ENCODE results near the gene PLXNA2. TPM values are rescaled to one million over a fixed set of nuclear protein-coding genes. Genes with fewer than 3 reads are reported as not detected.
A peak's percentile ranks its signal among the peaks of the same experiment; 100 is the strongest.

PLXNA2 gene
- total RNA-seq, 1 donor from 2014 or later: 1.7 TPM

- H3K27me3 ChIP-seq: no peaks in the 10 kb centered on the region
- Mint-ChIP-seq H3K4me1 (no peaks in the 10 kb centered on the region), H3K27me3 (ENCODE audit: insufficient read depth, low read depth) (peaks cover 5% of the 10 kb centered on the region), H3K36me3 (no peaks in the 10 kb centered on the region), H3K9me3 (peaks cover 15% of the 10 kb centered on the region), H3K4me3 (no peak overlapping the region), H3K27ac (no peak overlapping the region)
- no peak overlapping the region for H3K4me2 ChIP-seq
- H3K79me2 ChIP-seq (ENCODE audit: low read depth): no peaks in the 10 kb centered on the region
- no peak overlapping the region for H3K4me3 ChIP-seq
- H3F3A ChIP-seq (ENCODE audit: low read depth): no peaks in the 10 kb centered on the region
- TF ChIP-seq EZH2 (IDR thresholded peaks at IDR 0.05): no peak
- no peak for TF ChIP-seq EZH2phosphoT487 (IDR thresholded peaks at IDR 0.05)
- TF ChIP-seq, protein P1, sequence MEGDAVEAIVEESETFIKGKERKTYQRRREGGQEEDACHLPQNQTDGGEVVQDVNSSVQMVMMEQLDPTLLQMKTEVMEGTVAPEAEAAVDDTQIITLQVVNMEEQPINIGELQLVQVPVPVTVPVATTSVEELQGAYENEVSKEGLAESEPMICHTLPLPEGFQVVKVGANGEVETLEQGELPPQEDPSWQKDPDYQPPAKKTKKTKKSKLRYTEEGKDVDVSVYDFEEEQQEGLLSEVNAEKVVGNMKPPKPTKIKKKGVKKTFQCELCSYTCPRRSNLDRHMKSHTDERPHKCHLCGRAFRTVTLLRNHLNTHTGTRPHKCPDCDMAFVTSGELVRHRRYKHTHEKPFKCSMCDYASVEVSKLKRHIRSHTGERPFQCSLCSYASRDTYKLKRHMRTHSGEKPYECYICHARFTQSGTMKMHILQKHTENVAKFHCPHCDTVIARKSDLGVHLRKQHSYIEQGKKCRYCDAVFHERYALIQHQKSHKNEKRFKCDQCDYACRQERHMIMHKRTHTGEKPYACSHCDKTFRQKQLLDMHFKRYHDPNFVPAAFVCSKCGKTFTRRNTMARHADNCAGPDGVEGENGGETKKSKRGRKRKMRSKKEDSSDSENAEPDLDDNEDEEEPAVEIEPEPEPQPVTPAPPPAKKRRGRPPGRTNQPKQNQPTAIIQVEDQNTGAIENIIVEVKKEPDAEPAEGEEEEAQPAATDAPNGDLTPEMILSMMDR (IDR thresholded peaks at IDR 0.05): peak; percentile 86
- H3K9me3 ChIP-seq (ENCODE audit: low read depth): no peaks in the 10 kb centered on the region
- H3K36me3 ChIP-seq: no peaks in the 10 kb centered on the region
- H2AFZ ChIP-seq (replicated peaks): peak overlapping the region; percentile 51
- no peak overlapping the region for H3K27ac ChIP-seq
- no peaks in the 10 kb centered on the region for H4K20me1 ChIP-seq (ENCODE audit: low read depth)
- no peaks in the 10 kb centered on the region for H3K4me1 ChIP-seq
- no peak overlapping the region for H3K9ac ChIP-seq
- peak; percentile 78 for DNase-seq (ENCODE audit: low spot score)
Observed at GRCh38 chr1:207997486-207998268, 246.5 kb downstream of the PLXNA2 start.

GRCh38 chr1:207996636-207997035 is 247.5 kb downstream of the PLXNA2 start:
- no peak for DNase-seq (ENCODE audit: low spot score)

DNA sequence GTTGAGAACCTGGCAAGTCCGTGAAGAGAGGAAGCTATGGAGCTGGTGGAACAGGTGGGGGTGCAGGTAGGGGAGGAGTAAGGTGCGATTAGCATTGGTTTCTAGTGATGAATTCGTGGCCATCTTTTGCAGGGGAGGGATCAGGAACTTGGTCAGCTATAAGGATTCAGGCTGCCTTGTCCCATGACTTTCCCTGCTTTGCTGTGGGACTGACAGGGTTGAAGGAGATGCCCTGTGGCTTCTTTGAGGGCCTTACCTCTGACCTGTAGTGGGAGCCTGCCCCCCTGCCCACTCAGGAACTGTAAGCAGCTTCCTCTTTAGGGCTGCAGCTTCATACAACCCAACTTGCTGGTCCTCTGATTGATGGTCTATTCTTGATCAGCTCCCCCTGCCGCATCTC is 248.6 kb downstream of the PLXNA2 start:
- Histone ChIP-seq H4K20me1 (ENCODE audit: low read depth) (no peaks in the 10 kb centered on the region), H3K79me2 (ENCODE audit: low read depth) (no peaks in the 10 kb centered on the region), H2AFZ (replicated peaks) (no peak overlapping the region), H3F3A (ENCODE audit: low read depth) (no peaks in the 10 kb centered on the region), H3K4me2 (no peak overlapping the region), H3K4me3 (no peak overlapping the region), H3K4me1 (no peaks in the 10 kb centered on the region), H3K9me3 (ENCODE audit: low read depth) (no peaks in the 10 kb centered on the region), H3K36me3 (no peaks in the 10 kb centered on the region), H3K27me3 (no peaks in the 10 kb centered on the region), H3K27ac (no peak overlapping the region), H3K9ac (no peak overlapping the region)
- H3K4me3 Mint-ChIP-seq: no peak overlapping the region
- no peaks in the 10 kb centered on the region for H3K36me3 Mint-ChIP-seq
- TF ChIP-seq, protein P1 (IDR thresholded peaks at IDR 0.05): no peak
- TF ChIP-seq EZH2phosphoT487 (IDR thresholded peaks at IDR 0.05) (no peak), EZH2 (IDR thresholded peaks at IDR 0.05) (no peak)
- peaks cover 5% of the 10 kb centered on the region for H3K27me3 Mint-ChIP-seq (ENCODE audit: insufficient read depth, low read depth)
- H3K9me3 Mint-ChIP-seq: peaks cover 6% of the 10 kb centered on the region
- no peak overlapping the region for H3K27ac Mint-ChIP-seq
- no peaks in the 10 kb centered on the region for H3K4me1 Mint-ChIP-seq
- no peak for DNase-seq (ENCODE audit: low spot score)

More at GRCh38 chr1:207996636-207997035, 247.5 kb downstream of the PLXNA2 start:
- no peaks in the 10 kb centered on the region for H3K4me1 Mint-ChIP-seq
- no peak overlapping the region for H3K27ac Mint-ChIP-seq
- peaks cover 5% of the 10 kb centered on the region for H3K27me3 Mint-ChIP-seq (ENCODE audit: insufficient read depth, low read depth)
- Histone ChIP-seq H3K79me2 (ENCODE audit: low read depth) (no peaks in the 10 kb centered on the region), H2AFZ (replicated peaks) (no peak overlapping the region), H3K4me2 (no peak overlapping the region), H3K4me3 (no peak overlapping the region), H3K27ac (no peak overlapping the region), H3K9ac (no peak overlapping the region), H3K4me1 (no peaks in the 10 kb centered on the region), H4K20me1 (ENCODE audit: low read depth) (no peaks in the 10 kb centered on the region), H3K27me3 (no peaks in the 10 kb centered on the region), H3K36me3 (no peaks in the 10 kb centered on the region), H3F3A (ENCODE audit: low read depth) (no peaks in the 10 kb centered on the region), H3K9me3 (ENCODE audit: low read depth) (no peaks in the 10 kb centered on the region)
- no peak overlapping the region for H3K4me3 Mint-ChIP-seq
- H3K9me3 Mint-ChIP-seq: peaks cover 10% of the 10 kb centered on the region
- TF ChIP-seq EZH2phosphoT487 (IDR thresholded peaks at IDR 0.05) (no peak), EZH2 (IDR thresholded peaks at IDR 0.05) (no peak)
- TF ChIP-seq, protein P1 (IDR thresholded peaks at IDR 0.05): no peak
- H3K36me3 Mint-ChIP-seq: no peaks in the 10 kb centered on the region
